LNCAP (cell line): Measurements from ENCODE around the gene GLRX.

Source experiments
- CTCF ChIP-seq: fragments of 450-650 bp; IDR thresholded peaks from 2 replicates; pipeline ENCODE4 v1.5.1; 2017; ENCODE audit warnings: mild to moderate bottlenecking

The GLRX gene

GRCh38 chr5:95822542-95823181, at the start of gene GLRX:
Gene GLRX (minus strand): TSS chr5:95822726. CDS start chr5:95822662, 64 bp downstream.
- no peak for TF ChIP-seq CTCF

- TF ChIP-seq CTCF: no peak
Observed at GRCh38 chr5:95871146-95871806, 48.8 kb upstream of the GLRX start.

GRCh38 chr5:95870105-95870672, 47.7 kb upstream of the GLRX start:
- TF ChIP-seq CTCF: no peak

- no peak for TF ChIP-seq CTCF
Observed at GRCh38 chr5:95868136-95868535, 45.6 kb upstream of the GLRX start.

- TF ChIP-seq CTCF: no peak
Observed at GRCh38 chr5:95866435-95867040, 44.0 kb upstream of the GLRX start.

- no peak for TF ChIP-seq CTCF
Observed at GRCh38 chr5:95864944-95865504, 42.5 kb upstream of the GLRX start.

- TF ChIP-seq CTCF: no peak
Observed at GRCh38 chr5:95864456-95864855, 41.9 kb upstream of the GLRX start.
